ENCODE results near the gene LAMA2.

DNA sequence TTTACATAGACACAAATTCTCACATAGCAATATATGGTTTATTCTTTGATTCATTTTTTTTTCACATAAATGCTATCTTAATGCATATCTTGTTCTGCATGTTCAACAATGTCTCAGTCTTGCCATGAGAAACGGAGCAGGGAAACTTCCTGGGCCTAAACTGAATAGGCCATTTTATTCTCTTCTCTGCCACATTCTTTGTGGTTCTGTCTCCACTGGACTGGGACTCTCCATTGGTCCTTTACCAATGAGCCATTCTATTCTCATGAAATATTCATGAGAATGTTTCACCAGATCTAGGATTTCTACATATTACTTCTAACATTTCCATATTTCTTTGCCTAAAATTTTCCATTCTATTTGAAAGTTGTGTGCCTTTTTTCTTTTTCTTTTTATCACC is 42.8 kb downstream of the LAMA2 start:
- TF ChIP-seq POLR2A (IDR thresholded peaks at IDR 0.05; ENCODE audit: control extremely low read depth in 1 of 2, low read depth in 2 of 2, low read length in 2 of 2) (no peak), CTCF (IDR thresholded peaks at IDR 0.05; ENCODE audit: control extremely low read depth in 1 of 3, insufficient read depth in 1 of 3, low read depth in 1 of 3, low read length in 3 of 3) (no peak), CREB1 (IDR thresholded peaks at IDR 0.05) (no peak), FOSL1 (IDR thresholded peaks at IDR 0.05; ENCODE audit: insufficient read depth, low read depth, low read length) (no peak), BCL11A (IDR thresholded peaks at IDR 0.05; ENCODE audit: low read depth in 2 of 2, low read length in 2 of 2) (no peak), CBX5 (IDR thresholded peaks at IDR 0.05; ENCODE audit: low read depth, low read length) (no peak)
